H9 (cell line): ENCODE measurements around the gene VPS33A. TPM values are rescaled to one million over a fixed set of nuclear protein-coding genes. Genes with fewer than 3 reads are reported as not detected.

Experiments
- DNase-seq: peaks from one replicate; pipeline ENCODE4 v3.0.0-alpha.2; 2017
- H2AFZ ChIP-seq: one replicate; pipeline ENCODE4 v1.6.1; 2013; ENCODE audit warnings: mild to moderate bottlenecking, low read length, control low read depth, moderate library complexity
- H2AK5ac ChIP-seq: 2 replicates; pipeline ENCODE4 v1.6.1; 2013; ENCODE audit warnings: low read length, control low read depth, mixed read lengths; ENCODE audit not compliant: insufficient read length
- H2BK120ac ChIP-seq: one replicate; pipeline ENCODE4 v1.6.1; 2013; ENCODE audit warnings: low read depth, mild to moderate bottlenecking, low read length, control low read depth, inconsistent platforms; ENCODE audit not compliant: poor library complexity, severe bottlenecking
- H2BK12ac ChIP-seq: 2 replicates; pipeline ENCODE4 v1.6.1; 2013; ENCODE audit warnings: low read length, control low read depth, mixed read lengths, low read depth; ENCODE audit not compliant: insufficient read length
- H2BK15ac ChIP-seq: 2 replicates; pipeline ENCODE4 v1.6.1; 2013; ENCODE audit warnings: low read depth, low read length, control low read depth
- H2BK20ac ChIP-seq: one replicate; pipeline ENCODE4 v1.6.1; 2013; ENCODE audit warnings: low read depth, mild to moderate bottlenecking, low read length, control low read depth, inconsistent platforms; ENCODE audit not compliant: poor library complexity, severe bottlenecking
- H2BK5ac ChIP-seq: 2 replicates; pipeline ENCODE4 v1.6.1; 2013; ENCODE audit warnings: low read length, control low read depth, mixed read lengths; ENCODE audit not compliant: insufficient read length
- H3K14ac ChIP-seq: 2 replicates; pipeline ENCODE4 v1.6.1; 2013; ENCODE audit warnings: low read length, control low read depth; ENCODE audit not compliant: insufficient read depth
- H3K18ac ChIP-seq: 2 replicates; pipeline ENCODE4 v1.6.1; 2013; ENCODE audit warnings: low read depth, mild to moderate bottlenecking, mixed read lengths, low read length, control low read depth; ENCODE audit not compliant: insufficient read length
- H3K23ac ChIP-seq: 2 replicates; pipeline ENCODE4 v1.6.1; 2013; ENCODE audit warnings: low read length, control low read depth, mixed read lengths, low read depth; ENCODE audit not compliant: insufficient read length
- H3K23me2 ChIP-seq: 2 replicates; pipeline ENCODE4 v1.6.1; 2013; ENCODE audit warnings: low read depth, mild to moderate bottlenecking, mixed read lengths, low read length, control low read depth; ENCODE audit not compliant: insufficient read length, poor library complexity, severe bottlenecking
- H3K27ac ChIP-seq: 2 replicates; pipeline ENCODE4 v1.5.1; 2013; ENCODE audit warnings: low read length, control low read depth, mixed read lengths, low read depth; ENCODE audit not compliant: insufficient read length
- H3K27me3 ChIP-seq: 2 replicates; pipeline ENCODE4 v1.6.1; 2013; ENCODE audit warnings: low read length, control low read depth, inconsistent platforms; ENCODE audit not compliant: insufficient read depth
- H3K4ac ChIP-seq: 2 replicates; pipeline ENCODE4 v1.6.1; 2013; ENCODE audit warnings: low read depth, mild to moderate bottlenecking, control low read depth, inconsistent platforms, low read length, moderate library complexity
- H3K4me1 ChIP-seq: 2 replicates; pipeline ENCODE4 v1.6.1; 2013; ENCODE audit warnings: low read length, control low read depth, inconsistent platforms; ENCODE audit not compliant: insufficient read depth
- H3K4me2 ChIP-seq: 2 replicates; pipeline ENCODE4 v1.6.1; 2013; ENCODE audit warnings: low read length, control low read depth, mixed read lengths; ENCODE audit not compliant: insufficient read length, insufficient read depth
- H3K56ac ChIP-seq: 2 replicates; pipeline ENCODE4 v1.6.1; 2013; ENCODE audit warnings: low read depth, mild to moderate bottlenecking, mixed read lengths, low read length, control low read depth; ENCODE audit not compliant: insufficient read length
- H3K79me1 ChIP-seq: 2 replicates; pipeline ENCODE4 v1.6.1; 2013; ENCODE audit warnings: low read depth, mild to moderate bottlenecking, moderate library complexity, low read length, control low read depth, inconsistent platforms; ENCODE audit not compliant: insufficient read depth, poor library complexity, severe bottlenecking
- H3K79me2 ChIP-seq: 2 replicates; pipeline ENCODE4 v1.6.1; 2013; ENCODE audit warnings: low read length, control low read depth, inconsistent platforms; ENCODE audit not compliant: insufficient read depth
- H3K9ac ChIP-seq: 2 replicates; pipeline ENCODE4 v1.6.1; 2013; ENCODE audit warnings: low read length, control low read depth, mixed read lengths; ENCODE audit not compliant: insufficient read length; ENCODE audit errors: extremely low read depth
- H3K9me3 ChIP-seq: one replicate; pipeline ENCODE4 v1.6.1; 2013; ENCODE audit warnings: low read depth, low read length, inconsistent platforms; ENCODE audit not compliant: control insufficient read depth
- H3T11ph ChIP-seq: one replicate; pipeline ENCODE4 v1.6.1; 2013; ENCODE audit warnings: mild to moderate bottlenecking, low read length, control low read depth, inconsistent platforms
- H4K20me1 ChIP-seq: one replicate; pipeline ENCODE4 v1.6.1; 2013; ENCODE audit not compliant: control insufficient read depth, insufficient read length, insufficient read depth
- H4K5ac ChIP-seq: 2 replicates; pipeline ENCODE4 v1.6.1; 2013; ENCODE audit warnings: low read depth, mild to moderate bottlenecking, mixed read lengths, low read length, control low read depth; ENCODE audit not compliant: insufficient read length
- H4K8ac ChIP-seq: replicated peaks from 2 replicates; pipeline ENCODE4 v1.6.1; 2013; ENCODE audit warnings: low read length, control low read depth, mixed read lengths, low read depth; ENCODE audit not compliant: insufficient read length
- H4K91ac ChIP-seq: 2 replicates; pipeline ENCODE4 v1.6.1; 2013; ENCODE audit warnings: low read depth, mild to moderate bottlenecking, moderate library complexity, mixed read lengths, low read length, control low read depth; ENCODE audit not compliant: insufficient read length
- H3K27ac Mint-ChIP-seq, 3 experiments: 2 replicates in 2 of 3; 3 replicates in 1 of 3; pipeline ENCODE4 v1.8.0; 2020 to 2021; ENCODE audit warnings: mixed read lengths in 3 of 3, mild to moderate bottlenecking in 1 of 3, moderate library complexity in 1 of 3
- H3K27me3 Mint-ChIP-seq: 2 replicates; pipeline ENCODE4 v1.8.0; 2021; ENCODE audit warnings: low read depth, mild to moderate bottlenecking, moderate library complexity, mixed read lengths
- H3K36me3 Mint-ChIP-seq, 3 experiments: 2 replicates in 2 of 3; 3 replicates in 1 of 3; pipeline ENCODE4 v1.8.0; 2020 to 2021; ENCODE audit warnings: low read depth in 3 of 3, mixed read lengths in 3 of 3; ENCODE audit not compliant: insufficient read depth in 1 of 3
- H3K4me1 Mint-ChIP-seq, 2 experiments: 2 replicates each; pipeline ENCODE4 v1.8.0; 2020; ENCODE audit warnings: mixed read lengths in 2 of 2
- H3K4me3 Mint-ChIP-seq, 2 experiments: 2 replicates in 1 of 2; 3 replicates in 1 of 2; pipeline ENCODE4 v1.8.0; 2020 to 2021; ENCODE audit warnings: mild to moderate bottlenecking in 2 of 2, mixed read lengths in 2 of 2, moderate library complexity in 1 of 2
- H3K9me3 Mint-ChIP-seq, 2 experiments: 2 replicates in 1 of 2; 3 replicates in 1 of 2; pipeline ENCODE4 v1.8.0; 2020; ENCODE audit warnings: mild to moderate bottlenecking in 2 of 2, mixed read lengths in 2 of 2, moderate library complexity in 1 of 2
- CTCF ChIP-seq: fragments of 200-600 bp; sonication (generic); conservative IDR thresholded peaks from 3 replicates; pipeline ENCODE4 v1.8.0; 2021; ENCODE audit warnings: antibody characterized with exemption, mild to moderate bottlenecking
- WGBS: extraction: QIAGEN DNeasy Blood & Tissue Kit; methylation state at CpG from one replicate; pipeline ENCODE4 v1.1.7; 2013; ENCODE audit warnings: missing lambda C conversion rate, low lambda C conversion rate, mixed read lengths; ENCODE audit not compliant: insufficient read length; ENCODE audit errors: extremely low coverage; 5-methylcytosine and 5-hydroxymethylcytosine counted together
- total RNA-seq: library from RNA; stranded (reverse); gene quantifications from 2 replicates; pipeline ENCODE4 v1.2.1, GENCODE V29; 2021

VPS33A gene
- total RNA-seq, 1 experiment from 2014 or later = 45.9 TPM

- no CpG with 5 or more reads among the region's 1 CpG for WGBS
- no peak overlapping the region for H3K4me2 ChIP-seq
- H3K4me1 Mint-ChIP-seq = peaks cover 3 to 8% of the 10 kb centered on the region in 2 experiments; a peak in 3 of 4 replicates
Measured at GRCh38 chr12:122197612-122197966, 68.7 kb downstream of the VPS33A start.

More at GRCh38 chr12:122197612-122197966, 68.7 kb downstream of the VPS33A start:
- Histone ChIP-seq H3K79me2 (no peaks in the 10 kb centered on the region), H4K5ac (no peak overlapping the region), H3K27ac (no peak overlapping the region), H2BK120ac (no peak overlapping the region), H2BK20ac (no peak overlapping the region), H3K56ac (no peak overlapping the region), H3K9ac (no peak overlapping the region), H3K27me3 (no peaks in the 10 kb centered on the region), H3K9me3 (no peaks in the 10 kb centered on the region), H3K14ac (no peak overlapping the region), H3K23me2 (no peaks in the 10 kb centered on the region), H3K18ac (no peak overlapping the region), H4K20me1 (no peaks in the 10 kb centered on the region), H3T11ph (no peak overlapping the region), H3K4me1 (peaks cover 2% of the 10 kb centered on the region), H2BK15ac (no peak overlapping the region), H3K23ac (no peak overlapping the region), H2AFZ (no peak overlapping the region), H2AK5ac (no peak overlapping the region), H2BK12ac (no peak overlapping the region), H3K4ac (no peak overlapping the region), H4K91ac (no peak overlapping the region), H2BK5ac (no peak overlapping the region), H3K79me1 (no peaks in the 10 kb centered on the region), H4K8ac (no peak overlapping the region)
- H3K27ac Mint-ChIP-seq = peak overlapping the region in 1 of 3 experiments; percentile 12; a peak in 1 of 7 replicates
- no peak for DNase-seq
- H3K4me3 Mint-ChIP-seq = no peak overlapping the region
- H3K27me3 Mint-ChIP-seq = peaks cover 31% of the 10 kb centered on the region
- H3K36me3 Mint-ChIP-seq = no peaks in the 10 kb centered on the region; a peak in 2 of 7 replicates
- peaks cover 4 to 10% of the 10 kb centered on the region in 2 experiments for H3K9me3 Mint-ChIP-seq
- TF ChIP-seq CTCF = no peak
